Activated CD4-positive, alpha-beta T cell treated with anti-CD3 and anti-CD28 coated beads, Interleukin-2, amount 10 ng/mL, durations not matched to agents 7 days and 5 days (primary cell): ENCODE measurements around the gene SCYGR3. TPM values are rescaled to one million over a fixed set of nuclear protein-coding genes. Genes with fewer than 3 reads are reported as not detected.

Experiments used
- CTCF ChIA-PET: fragments of 350-600 bp; sonication (Branson Sonifier 250); formaldehyde crosslinking; loops from one replicate; lab custom pipeline; 2021; ENCODE audit warnings: antibody characterized with exemption; lab: Charles Lee
- POLR2A ChIA-PET: fragments of 350-600 bp; sonication (Branson Sonifier 250); formaldehyde crosslinking; loops from one replicate; lab custom pipeline; 2021; ENCODE audit warnings: antibody characterized with exemption; lab: Charles Lee
- DNase-seq: peaks from one replicate; pipeline ENCODE4 v3.0.0-alpha.2; 2020
- H3K27ac Mint-ChIP-seq: one replicate; pipeline ENCODE4 v1.8.0; 2021; ENCODE audit warnings: mild to moderate bottlenecking, moderate library complexity, mixed read lengths
- H3K27me3 Mint-ChIP-seq: one replicate; pipeline ENCODE4 v1.8.0; 2021; ENCODE audit warnings: mixed read lengths
- H3K36me3 Mint-ChIP-seq: one replicate; pipeline ENCODE4 v1.8.0; 2021; ENCODE audit warnings: low read depth, mixed read lengths
- H3K4me1 Mint-ChIP-seq: one replicate; pipeline ENCODE4 v1.8.0; 2021; ENCODE audit warnings: mixed read lengths
- H3K4me3 Mint-ChIP-seq: one replicate; pipeline ENCODE4 v1.8.0; 2021; ENCODE audit warnings: mild to moderate bottlenecking, moderate library complexity, mixed read lengths
- H3K9me3 Mint-ChIP-seq: one replicate; pipeline ENCODE4 v1.8.0; 2021; ENCODE audit warnings: mixed read lengths
- total RNA-seq, 2 experiments: library from RNA; stranded (reverse); gene quantifications; one replicate each; pipeline ENCODE4 v1.2.3, GENCODE V29; 2021

SCYGR3 gene, protein sequence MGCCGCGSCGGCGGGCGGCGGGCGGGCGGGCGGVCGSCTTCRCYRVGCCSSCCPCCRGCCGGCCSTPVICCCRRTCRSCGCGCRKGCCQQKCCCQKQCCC
- total RNA-seq = not detected

- Mint-ChIP-seq H3K27me3 (peaks cover 21% of the 10 kb centered on the region), H3K36me3 (no peaks in the 10 kb centered on the region), H3K9me3 (no peaks in the 10 kb centered on the region), H3K27ac (no peak within 1 kb of the TSS), H3K4me3 (no peak within 1 kb of the TSS), H3K4me1 (peaks cover 4% of the 10 kb centered on the region)
- POLR2A ChIA-PET = no interaction called here
- DNase-seq = no peak
- CTCF ChIA-PET = no interaction called here
Observed at GRCh38 chr2:227614740-227615139, at the start of gene SCYGR3. Gene SCYGR3 (minus strand): TSS chr2:227614840. CDS start chr2:227614840, 0 bp downstream.

DNA sequence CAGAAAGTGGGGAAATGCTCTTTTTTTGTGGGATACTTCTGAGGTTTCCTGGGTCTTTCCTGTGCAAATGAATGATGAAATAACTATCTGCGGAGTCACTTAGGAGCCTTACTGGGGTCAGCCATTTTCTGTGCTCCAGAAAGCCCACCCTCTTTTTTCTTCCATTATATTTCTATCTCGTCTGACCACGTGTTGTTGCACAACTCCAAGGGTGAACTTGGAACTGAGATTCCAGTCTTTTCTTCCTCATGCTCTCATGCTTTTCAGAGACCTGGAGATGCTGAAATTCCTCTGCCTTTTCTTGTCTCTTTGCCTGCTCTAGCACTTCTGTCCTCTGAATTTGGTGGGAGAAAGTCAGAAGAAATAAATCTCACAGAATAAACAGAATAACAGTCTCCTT, 47.2 kb upstream of the SCYGR3 start:
- no peak for DNase-seq
- ChIA-PET POLR2A (no interaction called here), CTCF (no interaction called here)
- H3K9me3 Mint-ChIP-seq = no peaks in the 10 kb centered on the region
- H3K4me1 Mint-ChIP-seq = no peaks in the 10 kb centered on the region
- peaks cover 2% of the 10 kb centered on the region for H3K27me3 Mint-ChIP-seq
- no peak overlapping the region for H3K27ac Mint-ChIP-seq
- no peak overlapping the region for H3K4me3 Mint-ChIP-seq
- no peaks in the 10 kb centered on the region for H3K36me3 Mint-ChIP-seq

- Mint-ChIP-seq H3K36me3 (no peaks in the 10 kb centered on the region), H3K27me3 (peaks cover 2% of the 10 kb centered on the region), H3K27ac (no peak overlapping the region), H3K4me3 (no peak overlapping the region), H3K9me3 (no peaks in the 10 kb centered on the region), H3K4me1 (no peaks in the 10 kb centered on the region)
- DNase-seq = no peak
- ChIA-PET POLR2A (no interaction called here), CTCF (no interaction called here)
Observed at GRCh38 chr2:227661025-227661649, 46.5 kb upstream of the SCYGR3 start.

DNA sequence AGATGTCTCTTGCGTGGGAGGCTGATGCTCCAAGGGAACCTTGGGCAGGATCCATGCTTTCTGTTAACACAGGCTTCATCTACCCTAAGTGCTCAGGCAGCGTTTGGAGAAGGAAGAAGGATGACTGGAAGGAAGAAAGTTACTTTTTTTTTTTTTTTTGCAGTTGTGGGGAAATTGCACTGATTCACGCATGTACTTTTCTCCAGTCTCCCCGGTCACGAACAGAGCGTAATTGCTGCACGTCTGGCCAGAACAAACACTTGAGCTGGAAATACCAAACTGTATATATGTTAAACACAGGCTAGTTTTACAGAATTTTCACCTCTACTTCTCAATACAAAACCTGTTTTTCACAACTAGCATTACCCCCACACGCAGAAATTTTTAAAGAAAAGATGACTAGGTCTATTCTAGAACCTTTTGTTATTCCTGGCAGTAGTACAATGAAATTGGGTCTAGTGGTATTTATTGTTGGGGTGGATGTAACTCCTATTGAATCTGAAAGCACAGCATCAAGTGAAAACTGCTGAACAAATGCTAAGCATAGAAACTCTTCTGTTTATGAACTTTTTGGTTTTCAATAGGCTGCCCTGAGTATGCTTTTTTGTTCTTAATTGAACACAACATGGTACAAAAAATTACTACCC, 42.7 kb upstream of the SCYGR3 start:
- ChIA-PET POLR2A (no interaction called here), CTCF (no interaction called here)
- DNase-seq = no peak
- no peak overlapping the region for H3K27ac Mint-ChIP-seq
- no peaks in the 10 kb centered on the region for H3K4me1 Mint-ChIP-seq
- no peaks in the 10 kb centered on the region for H3K36me3 Mint-ChIP-seq
- H3K27me3 Mint-ChIP-seq = peaks cover 4% of the 10 kb centered on the region
- no peaks in the 10 kb centered on the region for H3K9me3 Mint-ChIP-seq
- no peak overlapping the region for H3K4me3 Mint-ChIP-seq

DNA sequence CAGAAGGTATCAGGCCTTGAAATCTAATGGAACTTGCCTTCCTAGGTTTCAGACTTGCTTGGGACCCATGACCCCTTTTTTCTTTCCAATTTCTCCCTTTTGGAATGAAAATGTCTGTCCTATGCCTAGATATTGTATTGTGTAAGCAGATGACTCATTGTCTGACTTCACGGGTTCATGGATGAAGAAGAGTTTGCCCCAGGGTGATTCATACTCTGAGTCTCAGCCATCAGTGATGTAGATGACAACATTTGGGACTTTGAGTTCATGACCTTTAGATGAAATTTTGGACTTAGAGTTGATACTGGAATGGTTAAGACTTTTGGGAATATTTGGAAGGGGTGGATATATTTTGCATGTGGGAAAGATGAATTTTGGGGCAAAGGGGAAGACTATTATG, 40.8 kb upstream of the SCYGR3 start:
- Mint-ChIP-seq H3K27ac (no peak overlapping the region), H3K9me3 (no peaks in the 10 kb centered on the region), H3K4me1 (no peaks in the 10 kb centered on the region), H3K36me3 (no peaks in the 10 kb centered on the region), H3K4me3 (no peak overlapping the region), H3K27me3 (peaks cover 10% of the 10 kb centered on the region)
- ChIA-PET CTCF (no interaction called here), POLR2A (no interaction called here)
- no peak for DNase-seq

DNA sequence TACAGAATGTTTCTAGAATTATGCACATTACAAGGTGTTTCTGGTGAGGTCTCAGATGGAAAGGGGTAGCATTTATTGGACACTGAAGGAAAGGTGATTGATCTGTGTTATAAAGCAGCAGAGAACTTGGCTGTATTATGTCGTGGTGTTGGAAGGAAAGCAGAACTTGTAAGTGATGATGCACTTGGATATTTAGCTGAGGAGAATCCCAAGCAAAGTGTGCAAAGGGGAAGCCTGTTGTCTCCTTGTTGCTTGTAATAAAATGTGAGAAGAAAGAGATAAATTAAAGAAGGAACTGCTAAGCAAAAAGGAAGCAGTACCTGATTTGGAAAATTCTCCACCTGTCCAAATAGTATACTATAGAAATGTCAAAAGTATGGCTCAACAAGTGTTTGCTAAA, 39.8 kb upstream of the SCYGR3 start:
- POLR2A ChIA-PET = no interaction called here
- Mint-ChIP-seq H3K27me3 (peaks cover 12% of the 10 kb centered on the region), H3K4me1 (no peaks in the 10 kb centered on the region), H3K4me3 (no peak overlapping the region), H3K9me3 (no peaks in the 10 kb centered on the region), H3K36me3 (no peaks in the 10 kb centered on the region), H3K27ac (no peak overlapping the region)
- CTCF ChIA-PET = no interaction called here
- no peak for DNase-seq

DNA sequence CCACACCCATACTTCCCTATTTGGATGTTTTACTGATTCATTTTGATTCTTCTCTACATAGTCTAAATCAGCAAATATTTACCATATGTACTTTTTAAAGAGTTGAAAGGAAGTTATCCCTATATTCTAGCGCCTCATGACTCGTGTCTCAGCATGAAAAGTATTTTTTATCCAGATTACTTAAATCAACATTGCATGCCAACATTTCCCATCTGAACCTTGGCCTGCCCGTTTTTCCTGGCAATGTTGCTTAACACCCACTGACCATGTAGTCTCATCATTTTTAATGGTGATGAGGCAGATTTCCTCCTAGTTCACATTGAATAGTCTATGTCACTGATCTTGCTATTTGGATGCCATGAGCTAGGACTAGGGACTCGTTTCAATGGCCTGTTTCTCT, 38.8 kb upstream of the SCYGR3 start:
- POLR2A ChIA-PET = no interaction called here

GRCh38 chr2:227643990-227644551, 29.4 kb upstream of the SCYGR3 start:
- CTCF ChIA-PET = no interaction called here
- no peak for DNase-seq
- H3K4me1 Mint-ChIP-seq = no peaks in the 10 kb centered on the region

More for the DNA sequence above, 38.8 kb upstream of the SCYGR3 start:
- no peaks in the 10 kb centered on the region for H3K4me1 Mint-ChIP-seq
- no peak overlapping the region for H3K4me3 Mint-ChIP-seq
- CTCF ChIA-PET = no interaction called here
- peaks cover 12% of the 10 kb centered on the region for H3K27me3 Mint-ChIP-seq
- H3K36me3 Mint-ChIP-seq = no peaks in the 10 kb centered on the region
- DNase-seq = no peak
- no peaks in the 10 kb centered on the region for H3K9me3 Mint-ChIP-seq
- H3K27ac Mint-ChIP-seq = no peak overlapping the region

DNA sequence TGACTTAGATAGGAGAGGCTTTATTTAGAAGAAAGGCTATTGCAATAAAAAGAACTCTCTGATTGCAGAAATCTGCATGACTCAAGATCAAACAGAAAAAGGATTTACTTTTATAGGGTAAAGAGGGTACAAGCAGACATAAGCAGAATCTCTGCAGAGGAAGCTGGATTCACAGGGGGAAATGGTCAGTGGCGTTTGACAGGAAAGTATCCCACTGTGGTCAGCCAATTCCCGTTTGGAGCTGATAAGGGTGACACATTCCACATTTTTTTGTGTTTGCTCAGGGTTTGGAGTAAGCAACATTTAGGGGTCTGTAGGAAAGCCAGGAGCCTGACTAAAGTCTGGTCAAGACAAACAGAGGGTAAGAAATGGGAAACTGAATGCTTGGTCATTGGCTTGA, 28.0 kb upstream of the SCYGR3 start:
- no peaks in the 10 kb centered on the region for H3K36me3 Mint-ChIP-seq
- no peaks in the 10 kb centered on the region for H3K4me1 Mint-ChIP-seq
- H3K27ac Mint-ChIP-seq = no peak overlapping the region
- ChIA-PET CTCF (no interaction called here), POLR2A (no interaction called here)
- no peak for DNase-seq
- no peaks in the 10 kb centered on the region for H3K9me3 Mint-ChIP-seq
- peaks cover 11% of the 10 kb centered on the region for H3K27me3 Mint-ChIP-seq
- no peak overlapping the region for H3K4me3 Mint-ChIP-seq

More at GRCh38 chr2:227643990-227644551, 29.4 kb upstream of the SCYGR3 start:
- H3K27ac Mint-ChIP-seq = no peak overlapping the region
- no peaks in the 10 kb centered on the region for H3K36me3 Mint-ChIP-seq
- POLR2A ChIA-PET = no interaction called here
- peaks cover 8% of the 10 kb centered on the region for H3K27me3 Mint-ChIP-seq
- H3K4me3 Mint-ChIP-seq = no peak overlapping the region
- no peaks in the 10 kb centered on the region for H3K9me3 Mint-ChIP-seq

GRCh38 chr2:227634201-227634600, 19.6 kb upstream of the SCYGR3 start:
- no peak for DNase-seq
- no peaks in the 10 kb centered on the region for H3K4me1 Mint-ChIP-seq
- POLR2A ChIA-PET = no interaction called here
- no peaks in the 10 kb centered on the region for H3K36me3 Mint-ChIP-seq
- no peaks in the 10 kb centered on the region for H3K9me3 Mint-ChIP-seq
- H3K4me3 Mint-ChIP-seq = no peak overlapping the region
- H3K27ac Mint-ChIP-seq = no peak overlapping the region
- peaks cover 22% of the 10 kb centered on the region for H3K27me3 Mint-ChIP-seq
- CTCF ChIA-PET = no interaction called here

- DNase-seq = no peak
- H3K27ac Mint-ChIP-seq = no peak overlapping the region
- CTCF ChIA-PET = interaction anchor here (0.7 kb wide), 1 partner anchor 987 kb away, joined by 3 read pairs; no protein-coding TSS in a partner anchor
- peaks cover 24% of the 10 kb centered on the region for H3K27me3 Mint-ChIP-seq
- no peaks in the 10 kb centered on the region for H3K36me3 Mint-ChIP-seq
- no peaks in the 10 kb centered on the region for H3K4me1 Mint-ChIP-seq
- no peaks in the 10 kb centered on the region for H3K9me3 Mint-ChIP-seq
- POLR2A ChIA-PET = no interaction called here
- no peak overlapping the region for H3K4me3 Mint-ChIP-seq
Observed at GRCh38 chr2:227632827-227633226, 18.2 kb upstream of the SCYGR3 start.

DNA sequence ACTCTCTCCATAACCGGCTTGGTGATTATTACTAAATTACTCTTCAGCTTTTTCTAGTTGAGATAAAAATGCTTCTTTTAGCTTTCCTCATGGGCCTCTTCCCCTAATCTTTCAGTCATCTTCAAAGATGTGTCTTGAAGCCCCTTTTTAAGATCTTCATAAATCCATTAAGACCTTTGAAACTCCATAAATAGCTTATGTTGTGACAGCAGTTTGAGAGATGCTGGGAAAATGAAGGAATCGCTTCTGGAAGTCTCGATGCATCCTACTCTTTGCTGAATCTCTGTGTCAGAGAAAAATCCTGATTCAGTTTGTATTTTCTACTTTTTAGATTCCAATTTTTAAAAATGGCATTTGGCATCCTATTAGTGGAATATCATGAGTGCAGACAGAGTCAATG, 15.7 kb upstream of the SCYGR3 start:
- Mint-ChIP-seq H3K27ac (no peak overlapping the region), H3K4me1 (no peaks in the 10 kb centered on the region), H3K9me3 (no peaks in the 10 kb centered on the region), H3K27me3 (peaks cover 24% of the 10 kb centered on the region), H3K36me3 (no peaks in the 10 kb centered on the region), H3K4me3 (no peak overlapping the region)
- POLR2A ChIA-PET = no interaction called here
- no peak for DNase-seq
- CTCF ChIA-PET = interaction anchor here (1.1 kb wide), 1 partner anchor 10 kb away, joined by 3 read pairs; no protein-coding TSS in a partner anchor

DNA sequence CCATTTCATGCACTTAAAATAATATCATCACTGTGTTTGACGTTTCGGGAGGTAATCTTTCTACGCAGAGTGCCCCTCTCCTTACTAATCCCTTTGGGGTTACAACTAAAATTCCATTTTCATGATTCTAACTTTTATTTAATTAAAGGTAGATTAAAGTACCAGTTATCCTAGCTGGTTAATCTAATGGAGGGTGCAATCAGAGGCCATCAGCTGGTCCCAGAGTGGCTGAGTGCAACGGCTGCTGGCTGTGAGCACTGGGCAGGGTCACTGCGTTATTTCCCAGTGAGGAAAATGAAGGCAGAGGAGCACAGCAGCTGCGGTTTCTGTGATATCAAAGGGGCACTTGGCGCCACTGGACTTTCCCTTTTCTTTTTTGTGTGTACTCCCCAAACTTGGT, 14.8 kb upstream of the SCYGR3 start:
- Mint-ChIP-seq H3K27me3 (peaks cover 22% of the 10 kb centered on the region), H3K4me3 (no peak overlapping the region), H3K27ac (no peak overlapping the region), H3K4me1 (no peaks in the 10 kb centered on the region), H3K36me3 (no peaks in the 10 kb centered on the region), H3K9me3 (no peaks in the 10 kb centered on the region)
- DNase-seq = no peak
- ChIA-PET POLR2A (no interaction called here), CTCF (no interaction called here)
